Gastrocnemius medialis (tissue), 4 donors: ENCODE measurements around the gene GPER1. TPM values are rescaled to one million over a fixed set of nuclear protein-coding genes. Genes with fewer than 3 reads are reported as not detected.
A peak's percentile ranks its signal among the peaks of the same experiment; 100 is the strongest.

Experiments
- ATAC-seq, 2 donors: fragments of 150-250 bp; one replicate each; pipeline ENCODE4 v1.9.1; 2016
- DNase-seq, 2 donors: peaks; one replicate each; pipeline ENCODE4 v3.0.0-alpha.2; 2019
- H3K27ac ChIP-seq, 4 donors: fragments of 200-600 bp; sonication (generic); 1 replicate in 1 of 4; 2 replicates in 3 of 4; pipeline ENCODE4 v1.5.1; 2016 to 2018; ENCODE audit warnings: mild to moderate bottlenecking in 2 of 4, moderate library complexity in 1 of 4
- H3K27me3 ChIP-seq, 3 donors: fragments of 200-600 bp; sonication (generic) in 2 of 3; 1 replicate in 1 of 3; 2 replicates in 2 of 3; pipeline versions ENCODE4 v1.5.1 to v1.6.0; 2016 to 2019; ENCODE audit warnings: mild to moderate bottlenecking in 1 of 3, moderate library complexity in 1 of 3
- H3K36me3 ChIP-seq, 2 donors: fragments of 200-600 bp; sonication (generic) in 1 of 2; one replicate each; pipeline ENCODE4 v1.5.1; 2017 to 2018
- H3K4me1 ChIP-seq, 2 donors: fragments of 200-600 bp; sonication (generic) in 1 of 2; one replicate each; pipeline ENCODE4 v1.5.1; 2016 to 2017; ENCODE audit warnings: mild to moderate bottlenecking in 2 of 2
- H3K4me3 ChIP-seq, 4 donors: fragments of 200-600 bp; sonication (generic) in 3 of 4; 1 replicate in 1 of 4; 2 replicates in 3 of 4; pipeline ENCODE4 v1.5.1; 2016 to 2019; ENCODE audit warnings: mild to moderate bottlenecking in 2 of 4
- H3K9me3 ChIP-seq, 3 donors: fragments of 200-600 bp; sonication (generic) in 2 of 3; 1 replicate in 1 of 3; 2 replicates in 2 of 3; pipeline ENCODE4 v1.5.1; 2016 to 2019
- POLR2A ChIP-seq, 2 donors: fragments of 450-650 bp; IDR thresholded peaks; one replicate each; pipeline ENCODE4 v1.6.1; 2017; ENCODE audit warnings: antibody characterized with exemption in 2 of 2, mild to moderate bottlenecking in 2 of 2, moderate library complexity in 2 of 2
- in situ Hi-C, 4 donors: fragments of 200-750 bp; cut with MboI; loops; one replicate each; pipeline versions ENCODE4 v1.15.0 to v1.8.0; 2017; ENCODE audit warnings: low sequenced_read_pairs in 4 of 4
- intact Hi-C: fragments of 100-400 bp; cut with DNase I; formaldehyde crosslinking; loops from one replicate; pipeline ENCODE4 v1.15.1; 2023; ENCODE audit warnings: low total_unique reads
- total RNA-seq, 4 donors: library from RNA; depleted of rRNA; stranded (reverse); fragments of >200 nt; gene quantifications; one replicate each; pipeline versions ENCODE4 v1.1.0 to v1.2.3, GENCODE V29; 2016
- TF ChIP-seq, protein P1 (sequence below), 5 experiments: fragments of 450-650 bp in 3 of 5; fragments of 200-600 bp in 2 of 5; sonication (generic) in 2 of 5; IDR thresholded peaks in 4 of 5; conservative IDR thresholded peaks in 1 of 5; 1 replicate in 4 of 5; 2 replicates in 1 of 5; pipeline ENCODE4 v1.5.1; 2016 to 2019; ENCODE audit warnings: antibody characterized with exemption in 5 of 5, mild to moderate bottlenecking in 3 of 5, moderate library complexity in 3 of 5

Gene GPER1
- total RNA-seq, 4 donors from 2014 or later = 0.92 to 3.2 (median 2.1) TPM

- peak overlapping the region in 3 of 4 donors; percentile 47 to 64 (median 54) for H3K27ac ChIP-seq
- H3K9me3 ChIP-seq = no peaks in the 10 kb centered on the region
- no peaks in the 10 kb centered on the region for H3K36me3 ChIP-seq
- intact Hi-C loops = no loop called here
- in situ Hi-C loops = no loop called here
- peaks cover 11 to 28% of the 10 kb centered on the region in 2 donors for H3K4me1 ChIP-seq
- H3K4me3 ChIP-seq = no peak overlapping the region
- no peak for TF ChIP-seq POLR2A (IDR thresholded peaks at IDR 0.05)
- TF ChIP-seq, protein P1, sequence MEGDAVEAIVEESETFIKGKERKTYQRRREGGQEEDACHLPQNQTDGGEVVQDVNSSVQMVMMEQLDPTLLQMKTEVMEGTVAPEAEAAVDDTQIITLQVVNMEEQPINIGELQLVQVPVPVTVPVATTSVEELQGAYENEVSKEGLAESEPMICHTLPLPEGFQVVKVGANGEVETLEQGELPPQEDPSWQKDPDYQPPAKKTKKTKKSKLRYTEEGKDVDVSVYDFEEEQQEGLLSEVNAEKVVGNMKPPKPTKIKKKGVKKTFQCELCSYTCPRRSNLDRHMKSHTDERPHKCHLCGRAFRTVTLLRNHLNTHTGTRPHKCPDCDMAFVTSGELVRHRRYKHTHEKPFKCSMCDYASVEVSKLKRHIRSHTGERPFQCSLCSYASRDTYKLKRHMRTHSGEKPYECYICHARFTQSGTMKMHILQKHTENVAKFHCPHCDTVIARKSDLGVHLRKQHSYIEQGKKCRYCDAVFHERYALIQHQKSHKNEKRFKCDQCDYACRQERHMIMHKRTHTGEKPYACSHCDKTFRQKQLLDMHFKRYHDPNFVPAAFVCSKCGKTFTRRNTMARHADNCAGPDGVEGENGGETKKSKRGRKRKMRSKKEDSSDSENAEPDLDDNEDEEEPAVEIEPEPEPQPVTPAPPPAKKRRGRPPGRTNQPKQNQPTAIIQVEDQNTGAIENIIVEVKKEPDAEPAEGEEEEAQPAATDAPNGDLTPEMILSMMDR (IDR thresholded peaks at IDR 0.05 in 4 of 5, conservative IDR thresholded peaks at IDR 0.05 in 1 of 5) = no peak
- H3K27me3 ChIP-seq = no peaks in the 10 kb centered on the region
- ATAC-seq (peak in 1 of 2 donors; percentile 29), DNase-seq (no peak)
Observed at GRCh38 chr7:1106793-1107421, 19.0 kb downstream of the GPER1 start.

DNA sequence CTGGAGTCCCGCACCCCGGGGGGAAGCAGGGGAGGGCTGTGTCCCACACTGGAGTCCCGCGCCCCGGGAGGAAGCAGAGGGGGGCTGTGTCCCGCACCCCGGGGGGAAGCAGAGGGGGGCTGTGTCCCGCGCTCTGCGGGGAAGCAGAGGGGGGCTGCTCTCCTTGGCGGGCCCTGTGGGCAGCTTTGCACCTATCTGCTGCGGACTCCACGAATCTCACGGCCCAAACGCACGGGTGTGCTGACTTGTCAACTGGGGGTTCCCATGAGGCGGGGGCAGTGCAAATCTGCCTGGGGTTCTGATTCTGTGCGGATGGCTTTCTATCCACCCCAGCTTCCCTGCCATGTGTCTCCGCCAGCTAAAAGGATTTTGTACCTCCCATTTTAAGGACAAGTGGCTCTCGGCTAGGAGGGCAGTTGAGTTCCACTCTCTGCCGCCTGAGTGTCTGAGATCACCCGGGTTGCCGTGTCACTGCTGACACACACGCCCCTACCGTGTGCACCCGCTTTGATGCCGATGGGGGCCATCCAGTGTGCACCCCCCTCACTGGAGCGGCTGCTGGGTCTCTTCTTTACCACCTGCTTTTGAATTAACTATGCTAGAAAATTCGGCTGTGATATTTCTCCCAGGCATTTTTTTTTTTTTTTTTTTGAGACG, 20.5 kb downstream of the GPER1 start:
- no peak for TF ChIP-seq POLR2A (IDR thresholded peaks at IDR 0.05)
- TF ChIP-seq, protein P1 (IDR thresholded peaks at IDR 0.05 in 4 of 5, conservative IDR thresholded peaks at IDR 0.05 in 1 of 5) = no peak
- no peak overlapping the region for H3K4me3 ChIP-seq
- in situ Hi-C loops (no loop called here), intact Hi-C loops (no loop called here)
- H3K27ac ChIP-seq = no peak overlapping the region
- H3K9me3 ChIP-seq = no peaks in the 10 kb centered on the region
- peaks cover 11 to 28% of the 10 kb centered on the region in 2 donors for H3K4me1 ChIP-seq
- DNase-seq (no peak), ATAC-seq (no peak)
- no peaks in the 10 kb centered on the region for H3K36me3 ChIP-seq
- no peaks in the 10 kb centered on the region for H3K27me3 ChIP-seq

DNA sequence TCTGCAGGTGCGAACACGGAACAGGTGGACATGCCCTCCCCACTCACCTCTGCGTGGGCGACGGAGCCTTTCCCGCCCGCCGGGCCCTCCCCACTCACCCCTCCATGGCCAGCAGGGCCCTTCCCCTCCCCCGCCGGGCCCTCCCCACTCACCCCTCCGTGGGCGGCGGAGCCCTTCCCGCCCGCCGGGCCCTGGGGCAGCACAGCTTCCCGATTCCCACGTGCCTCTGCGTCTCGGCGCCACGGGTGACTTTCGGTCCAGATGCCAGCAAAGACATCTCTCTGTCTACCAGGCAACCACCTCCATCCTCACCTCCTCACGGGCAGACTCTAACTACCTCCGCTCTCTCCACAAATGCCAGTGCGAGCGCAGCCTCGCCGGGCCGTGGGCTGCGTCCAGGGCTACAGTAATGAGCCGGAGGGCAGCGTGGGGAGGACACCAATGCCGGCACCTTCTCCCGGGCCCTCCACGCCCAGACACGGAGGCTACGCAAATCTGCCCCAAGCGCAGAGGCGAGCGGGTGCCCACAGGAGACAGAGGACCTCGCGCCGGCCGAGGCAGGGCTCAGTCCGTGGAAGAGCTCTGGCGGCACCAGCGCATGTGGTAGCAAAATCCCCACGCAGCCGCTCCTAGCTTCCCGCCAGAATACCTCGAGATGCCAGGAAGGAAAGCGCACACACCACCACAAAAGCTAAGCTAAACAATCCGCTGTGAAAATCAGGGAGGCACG, 21.8 kb downstream of the GPER1 start:
- DNase-seq (no peak), ATAC-seq (no peak)
- intact Hi-C loops = no loop called here
- TF ChIP-seq POLR2A (IDR thresholded peaks at IDR 0.05) = no peak
- Histone ChIP-seq H3K9me3 (no peaks in the 10 kb centered on the region), H3K27ac (peak overlapping the region in 1 of 4 donors; percentile 14), H3K4me1 (peaks cover 11 to 24% of the 10 kb centered on the region in 2 donors), H3K27me3 (no peaks in the 10 kb centered on the region), H3K36me3 (no peaks in the 10 kb centered on the region), H3K4me3 (no peak overlapping the region)
- in situ Hi-C loops = no loop called here

GRCh38 chr7:1110358-1110757, 22.4 kb downstream of the GPER1 start:
- no peak for ATAC-seq
- no peaks in the 10 kb centered on the region for H3K27me3 ChIP-seq
- H3K27ac ChIP-seq = peak overlapping the region in 1 of 4 donors; percentile 14

More at GRCh38 chr7:1110358-1110757, 22.4 kb downstream of the GPER1 start:
- Histone ChIP-seq H3K9me3 (no peaks in the 10 kb centered on the region), H3K36me3 (no peaks in the 10 kb centered on the region), H3K4me1 (peaks cover 11 to 19% of the 10 kb centered on the region in 2 donors), H3K4me3 (no peak overlapping the region)
- TF ChIP-seq, protein P1 (IDR thresholded peaks at IDR 0.05 in 4 of 5, conservative IDR thresholded peaks at IDR 0.05 in 1 of 5) = no peak
- TF ChIP-seq POLR2A (IDR thresholded peaks at IDR 0.05) = no peak
- intact Hi-C loops = no loop called here
- no peak for DNase-seq
- in situ Hi-C loops = no loop called here
